Gastrocnemius medialis (tissue), 4 donors: ENCODE results near the gene FUT3. TPM values are rescaled to one million over a fixed set of nuclear protein-coding genes. Genes with fewer than 3 reads are reported as not detected.

Experiments used
- ATAC-seq, 2 donors: fragments of 150-250 bp; one replicate each; pipeline ENCODE4 v1.9.1; 2016
- DNase-seq, 2 donors: peaks; one replicate each; pipeline ENCODE4 v3.0.0-alpha.2; 2019
- H3K27ac ChIP-seq, 4 donors: fragments of 200-600 bp; sonication (generic); 1 replicate in 1 of 4; 2 replicates in 3 of 4; pipeline ENCODE4 v1.5.1; 2016 to 2018; ENCODE audit warnings: mild to moderate bottlenecking in 2 of 4, moderate library complexity in 1 of 4
- H3K27me3 ChIP-seq, 3 donors: fragments of 200-600 bp; sonication (generic) in 2 of 3; 1 replicate in 1 of 3; 2 replicates in 2 of 3; pipeline versions ENCODE4 v1.5.1 to v1.6.0; 2016 to 2019; ENCODE audit warnings: mild to moderate bottlenecking in 1 of 3, moderate library complexity in 1 of 3
- H3K36me3 ChIP-seq, 2 donors: fragments of 200-600 bp; sonication (generic) in 1 of 2; one replicate each; pipeline ENCODE4 v1.5.1; 2017 to 2018
- H3K4me1 ChIP-seq, 2 donors: fragments of 200-600 bp; sonication (generic) in 1 of 2; one replicate each; pipeline ENCODE4 v1.5.1; 2016 to 2017; ENCODE audit warnings: mild to moderate bottlenecking in 2 of 2
- H3K4me3 ChIP-seq, 4 donors: fragments of 200-600 bp; sonication (generic) in 3 of 4; 1 replicate in 1 of 4; 2 replicates in 3 of 4; pipeline ENCODE4 v1.5.1; 2016 to 2019; ENCODE audit warnings: mild to moderate bottlenecking in 2 of 4
- H3K9me3 ChIP-seq, 3 donors: fragments of 200-600 bp; sonication (generic) in 2 of 3; 1 replicate in 1 of 3; 2 replicates in 2 of 3; pipeline ENCODE4 v1.5.1; 2016 to 2019
- POLR2A ChIP-seq, 2 donors: fragments of 450-650 bp; IDR thresholded peaks; one replicate each; pipeline ENCODE4 v1.6.1; 2017; ENCODE audit warnings: antibody characterized with exemption in 2 of 2, mild to moderate bottlenecking in 2 of 2, moderate library complexity in 2 of 2
- in situ Hi-C, 4 donors: fragments of 200-750 bp; cut with MboI; loops; one replicate each; pipeline versions ENCODE4 v1.15.0 to v1.8.0; 2017; ENCODE audit warnings: low sequenced_read_pairs in 4 of 4
- intact Hi-C: fragments of 100-400 bp; cut with DNase I; formaldehyde crosslinking; loops from one replicate; pipeline ENCODE4 v1.15.1; 2023; ENCODE audit warnings: low total_unique reads
- total RNA-seq, 4 donors: library from RNA; depleted of rRNA; stranded (reverse); fragments of >200 nt; gene quantifications; one replicate each; pipeline versions ENCODE4 v1.1.0 to v1.2.3, GENCODE V29; 2016
- TF ChIP-seq, protein P1 (sequence below), 5 experiments: fragments of 450-650 bp in 3 of 5; fragments of 200-600 bp in 2 of 5; sonication (generic) in 2 of 5; IDR thresholded peaks in 4 of 5; conservative IDR thresholded peaks in 1 of 5; 1 replicate in 4 of 5; 2 replicates in 1 of 5; pipeline ENCODE4 v1.5.1; 2016 to 2019; ENCODE audit warnings: antibody characterized with exemption in 5 of 5, mild to moderate bottlenecking in 3 of 5, moderate library complexity in 3 of 5

Gene FUT3
- total RNA-seq, 4 donors from 2014 or later: 0.32 TPM; not detected in 3

DNA sequence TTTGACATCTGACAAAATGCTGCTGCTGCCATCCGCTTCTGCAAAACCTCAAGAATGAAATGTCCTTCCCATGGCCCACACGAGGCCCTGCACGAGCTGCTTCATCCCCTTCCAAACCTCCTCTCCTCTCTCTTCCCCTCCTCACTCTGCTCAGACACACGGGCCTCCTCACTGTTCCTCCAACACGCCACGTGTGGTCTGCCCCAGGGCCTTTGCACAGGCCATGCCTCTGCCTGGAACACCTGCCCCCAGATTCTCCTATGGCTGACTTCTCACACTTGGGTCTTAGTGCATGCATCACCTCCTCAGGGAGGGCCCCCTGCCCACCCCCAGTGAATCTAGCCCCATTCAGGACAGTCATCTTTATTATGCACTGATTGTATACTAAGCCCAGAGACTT lies 30.5 kb downstream of the FUT3 start:
- Histone ChIP-seq H3K4me3 (no peak overlapping the region), H3K9me3 (no peaks in the 10 kb centered on the region), H3K4me1 (no peaks in the 10 kb centered on the region), H3K36me3 (no peaks in the 10 kb centered on the region), H3K27me3 (peaks cover 16 to 24% (median 22%) of the 10 kb centered on the region in 3 donors), H3K27ac (no peak overlapping the region)
- no peak for TF ChIP-seq POLR2A (IDR thresholded peaks at IDR 0.05)
- TF ChIP-seq, protein P1, sequence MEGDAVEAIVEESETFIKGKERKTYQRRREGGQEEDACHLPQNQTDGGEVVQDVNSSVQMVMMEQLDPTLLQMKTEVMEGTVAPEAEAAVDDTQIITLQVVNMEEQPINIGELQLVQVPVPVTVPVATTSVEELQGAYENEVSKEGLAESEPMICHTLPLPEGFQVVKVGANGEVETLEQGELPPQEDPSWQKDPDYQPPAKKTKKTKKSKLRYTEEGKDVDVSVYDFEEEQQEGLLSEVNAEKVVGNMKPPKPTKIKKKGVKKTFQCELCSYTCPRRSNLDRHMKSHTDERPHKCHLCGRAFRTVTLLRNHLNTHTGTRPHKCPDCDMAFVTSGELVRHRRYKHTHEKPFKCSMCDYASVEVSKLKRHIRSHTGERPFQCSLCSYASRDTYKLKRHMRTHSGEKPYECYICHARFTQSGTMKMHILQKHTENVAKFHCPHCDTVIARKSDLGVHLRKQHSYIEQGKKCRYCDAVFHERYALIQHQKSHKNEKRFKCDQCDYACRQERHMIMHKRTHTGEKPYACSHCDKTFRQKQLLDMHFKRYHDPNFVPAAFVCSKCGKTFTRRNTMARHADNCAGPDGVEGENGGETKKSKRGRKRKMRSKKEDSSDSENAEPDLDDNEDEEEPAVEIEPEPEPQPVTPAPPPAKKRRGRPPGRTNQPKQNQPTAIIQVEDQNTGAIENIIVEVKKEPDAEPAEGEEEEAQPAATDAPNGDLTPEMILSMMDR (IDR thresholded peaks at IDR 0.05 in 4 of 5, conservative IDR thresholded peaks at IDR 0.05 in 1 of 5): no peak
- intact Hi-C loops: no loop called here
- DNase-seq (no peak), ATAC-seq (no peak)
- in situ Hi-C loops: no loop called here

DNA sequence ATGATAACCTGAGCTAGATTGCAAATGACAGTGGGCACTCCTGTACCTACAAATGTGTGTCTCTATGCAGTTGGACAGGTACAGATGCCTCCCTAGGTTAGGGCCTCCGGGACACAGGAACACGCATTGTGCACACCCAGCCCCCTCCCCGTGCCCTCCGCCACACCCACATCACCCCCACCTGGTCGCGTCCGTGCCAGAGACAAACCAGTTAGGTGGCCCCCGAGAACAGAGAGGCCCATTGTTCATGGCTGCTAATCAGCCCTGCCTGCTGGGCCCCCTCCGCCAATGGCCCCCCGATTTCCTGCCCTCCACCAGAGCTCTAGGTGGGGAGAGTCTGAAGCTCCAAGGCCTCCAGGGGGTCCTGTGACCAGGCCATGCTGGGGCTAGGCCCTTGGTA lies 32.7 kb downstream of the FUT3 start:
- H3K4me3 ChIP-seq: no peak overlapping the region
- ATAC-seq: no peak

DNA sequence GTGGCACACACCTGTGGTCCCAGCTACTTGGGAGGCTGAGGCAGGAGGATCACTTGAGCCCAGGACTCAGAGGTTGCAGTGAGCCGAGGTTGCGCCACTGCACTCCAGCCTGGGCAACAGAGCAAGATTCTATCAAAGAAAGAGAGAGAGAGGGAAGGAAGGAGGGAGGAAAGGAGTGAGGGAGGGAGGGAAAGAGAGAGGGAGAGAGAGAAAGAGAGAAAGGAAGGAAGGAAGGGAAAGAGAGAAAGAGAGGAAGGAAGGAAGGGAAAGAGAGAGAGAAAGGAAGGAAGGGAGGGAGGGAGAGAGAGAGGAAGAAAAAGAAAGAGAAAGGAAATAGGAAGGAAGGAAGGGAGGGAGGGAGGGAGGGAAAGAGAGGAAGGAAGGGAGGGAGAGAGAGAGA lies 34.0 kb downstream of the FUT3 start:
- H3K9me3 ChIP-seq: no peaks in the 10 kb centered on the region
- H3K4me1 ChIP-seq: no peaks in the 10 kb centered on the region
- peaks cover 17 to 19% (median 18%) of the 10 kb centered on the region in 3 donors for H3K27me3 ChIP-seq
- no peak overlapping the region for H3K4me3 ChIP-seq
- DNase-seq (no peak), ATAC-seq (no peak)
- no peak for TF ChIP-seq POLR2A (IDR thresholded peaks at IDR 0.05)
- H3K27ac ChIP-seq: no peak overlapping the region
- H3K36me3 ChIP-seq: no peaks in the 10 kb centered on the region
- intact Hi-C loops (no loop called here), in situ Hi-C loops (no loop called here)

More for the DNA sequence above, 32.7 kb downstream of the FUT3 start:
- DNase-seq: no peak
- peaks cover 21 to 24% (median 22%) of the 10 kb centered on the region in 3 donors for H3K27me3 ChIP-seq
- H3K36me3 ChIP-seq: no peaks in the 10 kb centered on the region
- intact Hi-C loops (no loop called here), in situ Hi-C loops (no loop called here)
- no peak for TF ChIP-seq POLR2A (IDR thresholded peaks at IDR 0.05)
- TF ChIP-seq, protein P1 (IDR thresholded peaks at IDR 0.05 in 4 of 5, conservative IDR thresholded peaks at IDR 0.05 in 1 of 5): no peak
- no peaks in the 10 kb centered on the region for H3K9me3 ChIP-seq
- no peak overlapping the region for H3K27ac ChIP-seq
- H3K4me1 ChIP-seq: no peaks in the 10 kb centered on the region

DNA sequence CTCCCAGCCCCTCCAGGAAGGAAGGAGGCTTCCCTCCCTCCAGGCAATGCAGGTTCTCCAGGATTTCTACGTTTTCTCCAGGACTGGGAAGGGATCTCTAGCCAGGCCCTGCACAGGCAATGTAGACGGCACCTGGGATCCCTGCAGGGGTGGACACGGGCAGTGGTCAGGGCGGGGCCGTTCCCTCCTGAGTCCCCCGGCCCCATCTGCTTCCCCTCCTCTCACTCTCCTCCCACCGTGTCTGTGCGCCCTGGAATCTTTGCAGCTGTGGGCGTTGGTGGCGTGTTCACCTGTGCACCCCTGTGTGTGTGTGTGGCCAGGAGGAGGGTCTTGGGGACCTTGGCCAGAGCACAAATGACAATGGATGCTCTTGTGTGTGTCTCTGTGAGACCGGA lies 36.4 kb downstream of the FUT3 start:
- TF ChIP-seq, protein P1 (IDR thresholded peaks at IDR 0.05 in 4 of 5, conservative IDR thresholded peaks at IDR 0.05 in 1 of 5): no peak
- no peak for TF ChIP-seq POLR2A (IDR thresholded peaks at IDR 0.05)
- DNase-seq (no peak), ATAC-seq (no peak)
- Histone ChIP-seq H3K36me3 (no peaks in the 10 kb centered on the region), H3K4me3 (no peak overlapping the region), H3K9me3 (no peaks in the 10 kb centered on the region), H3K27me3 (peaks cover 13 to 18% (median 14%) of the 10 kb centered on the region in 3 donors), H3K4me1 (no peaks in the 10 kb centered on the region), H3K27ac (no peak overlapping the region)
- intact Hi-C loops: no loop called here
- in situ Hi-C loops: no loop called here

DNA sequence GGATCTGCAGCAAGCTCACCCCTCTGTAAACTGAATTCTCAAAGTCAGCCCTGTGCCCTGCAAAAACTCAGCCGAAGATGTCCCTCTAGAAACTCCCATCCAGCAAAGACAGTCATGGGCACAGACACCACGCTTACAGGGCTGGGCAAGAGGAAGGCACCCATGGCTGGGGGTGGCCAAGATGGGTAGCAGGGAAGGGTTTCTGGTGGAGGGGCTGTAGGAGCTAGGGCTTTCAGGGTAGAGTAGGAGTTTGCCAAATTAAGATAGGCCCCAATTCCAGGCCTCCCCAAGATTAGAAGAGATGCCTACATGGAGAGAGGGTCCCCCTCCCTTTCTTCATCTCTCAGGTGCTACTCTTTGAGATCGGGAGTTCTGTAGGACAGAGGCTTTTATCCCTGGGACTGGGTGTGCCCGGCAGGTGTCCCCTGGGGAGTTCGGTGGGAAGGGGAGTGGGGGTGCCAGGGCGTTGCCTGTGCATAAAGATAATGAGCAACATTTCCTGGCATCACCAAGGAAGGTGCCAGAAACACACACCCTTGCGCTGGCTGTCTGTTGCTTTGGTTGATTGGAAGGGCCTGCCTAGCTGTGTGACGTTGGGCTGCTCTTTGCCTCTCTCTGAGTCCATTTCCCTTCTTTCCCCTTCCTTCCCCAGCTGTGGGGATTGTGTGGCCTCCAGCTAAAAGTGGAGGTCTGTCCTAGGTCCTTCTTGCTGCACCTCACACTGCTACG lies 37.0 kb downstream of the FUT3 start:
- H3K27me3 ChIP-seq: peaks cover 9 to 18% (median 14%) of the 10 kb centered on the region in 3 donors
- intact Hi-C loops: no loop called here
- DNase-seq (no peak), ATAC-seq (no peak)
- in situ Hi-C loops: no loop called here
- H3K9me3 ChIP-seq: no peaks in the 10 kb centered on the region
- no peak overlapping the region for H3K27ac ChIP-seq
- TF ChIP-seq POLR2A (IDR thresholded peaks at IDR 0.05): no peak
- TF ChIP-seq, protein P1 (IDR thresholded peaks at IDR 0.05 in 4 of 5, conservative IDR thresholded peaks at IDR 0.05 in 1 of 5): no peak
- H3K36me3 ChIP-seq: no peaks in the 10 kb centered on the region
- no peak overlapping the region for H3K4me3 ChIP-seq
- H3K4me1 ChIP-seq: no peaks in the 10 kb centered on the region
